ENCODE results near the gene SMG6.
"Not testable (repeated sequence)": the region's sequence is repeated elsewhere in the genome, so short reads cannot be mapped to it uniquely, and the experiment has no call there.

The SMG6 gene

DNA sequence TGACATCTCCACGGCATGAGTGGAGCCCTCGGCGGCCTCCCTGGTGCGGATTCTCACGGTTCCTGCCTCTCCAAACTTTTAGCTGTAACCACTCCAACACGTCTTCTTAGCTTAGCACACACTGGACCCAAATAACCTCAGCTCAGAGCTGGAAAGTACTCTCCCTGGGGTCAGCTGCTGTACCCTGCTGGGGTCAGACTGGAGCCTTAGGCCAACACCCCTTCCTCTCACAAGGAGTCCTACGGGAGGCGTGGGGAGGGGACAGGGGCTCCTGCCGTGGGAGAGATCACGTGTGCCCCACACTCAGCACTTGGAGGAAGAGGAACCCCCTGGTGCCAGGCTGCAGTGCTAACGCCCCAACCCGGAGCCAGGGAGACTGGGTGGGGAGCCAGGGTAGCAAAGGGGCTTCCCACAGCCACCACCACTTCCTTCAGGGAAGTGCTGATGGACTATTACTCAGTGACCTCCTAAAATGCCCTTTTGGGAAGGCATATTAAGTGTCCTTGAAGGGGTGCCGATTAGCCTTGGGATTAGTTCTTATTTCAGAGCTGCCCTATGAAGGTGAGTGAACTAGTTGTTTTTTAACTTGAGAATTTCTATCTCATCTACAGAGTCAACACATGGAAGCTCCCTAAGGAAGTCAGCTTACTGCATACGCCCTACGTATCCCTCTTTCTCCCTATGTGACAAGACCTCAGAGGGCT lies 124.6 kb downstream of the SMG6 start:
- no peak for DNase-seq (ENCODE audit: low spot score)

DNA sequence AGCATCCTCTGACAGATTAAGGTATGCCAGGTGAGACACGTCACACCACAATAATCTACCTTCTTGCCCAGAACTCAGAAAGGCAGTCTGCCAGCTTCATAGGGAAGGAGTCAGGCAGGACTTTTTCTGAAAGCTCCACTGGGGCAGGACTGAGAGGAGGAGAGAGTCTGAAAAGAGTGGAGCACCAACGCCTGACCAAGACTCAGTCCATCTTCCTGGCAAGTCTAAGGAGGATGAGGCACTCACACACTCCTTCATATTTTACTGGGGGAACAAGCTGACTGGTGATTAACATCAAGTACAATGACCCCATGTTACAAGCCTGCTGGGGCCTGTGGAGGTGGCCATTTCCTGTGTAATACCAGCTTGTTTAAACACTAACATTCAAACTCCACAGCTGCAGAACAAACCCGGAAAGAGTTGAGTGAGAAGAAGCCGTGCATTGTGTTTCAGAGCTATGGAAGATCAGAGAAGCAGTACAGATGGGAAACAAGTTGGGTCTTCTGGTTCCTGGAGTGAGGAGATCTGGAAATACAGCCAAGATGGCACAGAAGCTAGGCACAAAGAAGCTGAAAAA lies 126.3 kb downstream of the SMG6 start:
- DNase-seq (ENCODE audit: low spot score), result peak; percentile 54

DNA sequence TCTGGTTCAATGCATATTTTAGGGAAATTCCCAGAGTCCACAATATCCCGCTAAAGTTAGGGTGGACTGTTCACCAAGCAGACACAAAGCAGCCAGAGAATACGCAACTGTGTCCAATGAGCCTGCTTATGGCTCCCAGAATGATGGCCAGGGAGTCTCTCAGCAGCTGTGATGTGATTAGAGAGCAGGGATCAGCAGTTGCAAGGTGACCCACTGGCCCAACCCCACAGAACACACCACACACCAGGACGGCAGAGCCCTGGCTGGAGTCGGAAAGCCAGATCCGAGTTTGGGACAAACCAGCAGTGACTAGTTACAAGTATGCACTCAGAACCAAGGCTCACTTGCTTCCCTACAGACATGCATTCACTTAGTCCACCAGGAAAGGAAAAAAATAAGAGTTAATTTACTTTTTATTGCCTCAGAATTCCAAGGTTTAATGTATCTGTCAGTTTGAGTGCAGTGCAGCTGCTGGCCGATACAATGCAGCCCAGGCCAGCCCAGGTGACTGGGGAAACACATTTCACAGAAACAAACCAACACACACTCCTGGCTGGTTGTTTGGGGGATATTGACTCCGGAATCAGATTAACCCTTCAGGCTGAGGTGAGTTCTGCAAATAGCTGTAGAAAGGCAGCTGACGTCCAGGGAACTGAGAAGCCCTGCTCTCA lies 127.0 kb downstream of the SMG6 start:
- no peak for DNase-seq (ENCODE audit: low spot score)

DNA sequence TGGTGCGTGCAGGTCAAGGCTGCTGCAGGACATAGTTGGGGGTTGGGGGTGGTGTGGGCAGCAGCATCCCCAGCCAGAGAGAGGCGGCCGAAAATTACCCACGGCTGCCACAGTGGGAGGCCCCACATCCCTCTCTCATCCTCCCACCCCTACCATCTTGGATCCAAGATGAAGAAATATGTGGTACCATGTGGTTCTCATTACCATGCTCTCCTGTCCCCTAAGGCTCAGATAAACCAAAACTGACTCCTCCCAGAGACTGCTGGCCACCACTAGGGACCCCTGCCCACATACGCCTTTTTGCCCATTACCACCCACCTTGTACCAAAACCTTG lies 128.3 kb downstream of the SMG6 start:
- no peak for DNase-seq (ENCODE audit: low spot score)

DNA sequence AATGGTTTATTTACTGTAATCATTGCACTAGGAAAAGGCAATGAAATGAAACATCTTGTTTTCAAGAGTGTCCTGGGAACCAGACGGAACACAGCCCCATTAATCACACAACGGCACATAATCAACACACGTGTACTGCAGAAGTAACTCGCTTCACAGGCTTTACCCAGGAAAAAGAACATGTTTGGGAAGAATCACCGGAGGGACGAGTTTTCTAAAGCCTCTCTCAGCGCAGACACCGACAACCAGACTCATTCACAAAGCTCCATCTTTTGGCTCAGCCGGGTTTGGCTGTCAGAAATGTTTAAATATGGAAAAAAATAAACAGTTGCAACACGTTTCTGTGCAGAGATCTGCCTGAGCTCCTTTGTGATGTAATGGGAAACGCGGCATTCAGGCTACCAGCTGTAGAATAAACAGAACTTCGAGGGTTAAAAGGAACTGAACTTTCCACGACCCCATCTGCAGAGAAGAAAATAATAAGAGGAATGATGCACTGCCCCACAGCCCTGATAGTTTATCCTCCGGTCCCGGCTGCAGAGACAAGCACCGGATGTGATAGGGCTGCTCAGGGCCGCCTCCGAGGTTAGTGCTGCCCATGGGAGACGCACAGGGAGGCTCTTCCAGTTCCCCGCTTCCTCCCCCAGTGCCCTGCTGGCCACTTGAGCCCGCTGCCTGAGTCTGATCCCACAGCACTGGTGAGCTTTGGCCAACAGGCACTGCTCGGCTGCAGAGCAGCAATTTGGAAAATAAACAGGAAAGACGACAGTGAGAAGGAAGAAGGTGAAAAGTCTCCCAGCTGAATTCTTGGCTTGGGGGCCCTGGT lies 128.9 kb downstream of the SMG6 start:
- no peak for DNase-seq (ENCODE audit: low spot score)

DNA sequence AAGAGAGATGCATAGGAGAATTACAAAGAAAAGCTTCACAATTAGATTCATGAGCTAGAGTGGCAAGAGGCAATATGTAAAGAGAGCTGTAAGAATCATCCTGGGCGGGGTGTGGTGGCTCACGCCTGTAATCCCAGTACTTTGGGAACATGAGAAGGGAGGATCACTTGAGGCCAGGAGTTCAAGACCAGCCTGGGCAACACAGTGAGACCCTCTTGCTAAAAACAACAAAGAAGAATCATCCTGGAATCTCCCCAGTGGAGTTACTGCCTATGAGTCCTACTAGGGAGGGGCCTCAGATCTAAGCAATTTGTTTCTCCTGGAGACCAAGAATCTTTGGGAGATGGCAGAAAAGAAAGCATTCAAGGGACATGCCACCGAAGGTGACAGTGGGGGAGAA lies 129.6 kb downstream of the SMG6 start:
- DNase-seq (ENCODE audit: low spot score), result no peak

DNA sequence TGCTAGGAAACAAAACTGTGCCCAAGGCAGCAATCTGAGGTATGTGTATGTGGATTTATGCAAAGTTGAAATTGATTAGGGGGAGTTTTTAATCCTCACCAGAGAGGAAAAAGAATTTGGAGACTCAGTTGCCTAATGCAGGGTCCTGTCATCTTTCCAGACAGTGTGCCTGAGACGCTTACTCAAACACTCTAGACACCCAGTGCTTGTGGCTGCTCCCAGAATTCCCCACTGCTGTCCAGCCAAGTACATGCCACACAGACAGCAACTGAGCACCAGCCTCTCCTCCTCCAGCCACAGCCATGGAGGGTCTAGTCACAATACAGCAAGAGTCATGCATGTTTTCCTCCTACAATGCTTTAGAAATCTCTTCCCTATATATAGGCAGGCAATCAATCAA lies 130.6 kb downstream of the SMG6 start:
- DNase-seq (ENCODE audit: low spot score), result no peak

DNA sequence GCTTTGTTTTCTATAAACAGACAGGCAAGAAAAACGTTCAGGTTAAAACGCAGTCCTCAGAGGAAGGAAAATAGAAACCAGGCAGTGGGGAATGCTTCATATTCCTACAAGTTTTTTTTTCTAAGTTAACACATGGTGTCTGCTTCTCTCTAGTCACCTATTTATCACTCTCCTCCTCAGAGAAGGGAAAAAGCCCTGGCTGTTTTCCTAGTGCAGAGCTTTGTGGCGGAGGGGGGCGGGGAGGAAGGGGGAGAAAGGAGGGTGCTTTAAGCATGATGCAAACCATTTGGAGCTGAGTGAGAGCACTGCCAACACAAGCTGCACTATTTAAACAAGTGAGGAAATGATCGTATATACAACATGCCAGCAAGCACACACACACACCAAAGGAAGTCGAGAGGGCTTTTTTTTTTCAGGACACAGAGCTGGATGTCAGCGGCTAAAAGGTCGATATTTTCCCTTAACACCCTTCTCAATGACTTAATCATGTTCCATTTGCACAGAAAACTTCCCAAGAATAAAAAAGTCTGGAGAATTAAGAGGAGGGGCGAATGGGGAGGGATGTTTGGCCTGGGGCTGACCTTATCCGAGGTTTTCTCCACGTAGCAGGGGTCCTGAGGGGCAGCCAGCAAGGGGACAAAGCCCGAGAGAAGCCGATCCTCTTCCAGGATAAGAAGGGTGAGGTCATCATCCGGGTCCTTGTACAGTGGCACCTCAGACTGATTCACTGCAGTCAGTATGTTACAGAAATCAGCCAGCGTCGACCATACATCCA lies 131.3 kb downstream of the SMG6 start:
- peak; percentile 24 for DNase-seq (ENCODE audit: low spot score)

DNA sequence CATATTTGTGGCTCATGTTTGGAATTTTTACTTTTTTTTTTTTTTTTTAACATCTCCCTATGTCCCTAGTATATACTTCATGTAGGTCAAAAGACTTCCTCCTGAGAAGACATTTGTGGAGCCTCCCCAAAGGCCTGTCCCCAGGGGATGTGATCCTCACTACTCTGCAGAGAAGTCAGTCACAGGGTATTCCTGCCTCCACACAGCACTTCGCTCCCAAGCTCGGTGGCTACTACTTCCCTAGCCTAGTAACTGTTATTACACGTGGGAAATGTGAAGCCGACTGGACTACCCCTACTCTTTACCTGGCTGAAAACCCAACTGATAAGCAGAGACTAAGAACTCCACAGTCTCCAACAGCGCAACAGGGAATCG lies 131.9 kb downstream of the SMG6 start:
- no peak for DNase-seq (ENCODE audit: low spot score)

DNA sequence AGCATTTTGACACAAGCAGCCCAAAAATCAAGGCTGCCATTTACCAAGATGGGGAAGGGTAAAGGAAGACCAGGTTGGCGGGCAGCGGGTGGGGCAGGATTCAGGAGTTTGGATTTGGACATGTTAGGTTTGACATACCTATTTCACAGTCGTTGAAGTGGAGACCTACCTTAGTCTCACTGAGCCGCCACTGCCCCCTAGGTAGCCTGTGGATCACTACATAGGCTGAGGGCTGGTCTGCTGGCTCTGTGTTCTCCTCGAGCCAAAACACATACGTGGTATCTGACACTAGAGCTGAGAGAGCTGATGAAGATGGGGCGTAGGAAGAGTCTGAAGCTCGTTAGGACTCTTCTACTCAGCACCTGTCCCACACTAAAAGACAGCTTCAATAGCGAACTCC lies 133.6 kb downstream of the SMG6 start:
- no peak for DNase-seq (ENCODE audit: low spot score)

DNA sequence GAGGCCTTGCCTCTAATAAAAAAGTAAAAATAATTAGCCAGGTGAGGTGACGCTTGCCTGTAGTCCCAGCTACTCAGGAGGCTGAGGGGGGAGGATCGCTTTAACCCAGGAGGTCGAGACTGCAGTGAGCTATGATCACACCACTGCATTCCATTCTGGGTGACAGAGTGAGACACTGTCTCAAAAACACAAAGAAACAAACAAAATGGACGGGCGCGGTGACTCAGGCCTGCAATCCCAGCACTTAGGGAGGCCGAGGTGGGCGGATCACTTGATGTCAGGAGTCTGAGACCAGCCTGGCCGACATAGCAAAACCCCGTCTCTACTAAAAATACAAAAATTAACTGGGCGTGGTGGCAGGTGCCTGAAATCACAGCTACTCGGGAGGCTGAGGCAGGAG lies 137.9 kb downstream of the SMG6 start:
- not testable (repeated sequence) for DNase-seq (ENCODE audit: low spot score)

DNA sequence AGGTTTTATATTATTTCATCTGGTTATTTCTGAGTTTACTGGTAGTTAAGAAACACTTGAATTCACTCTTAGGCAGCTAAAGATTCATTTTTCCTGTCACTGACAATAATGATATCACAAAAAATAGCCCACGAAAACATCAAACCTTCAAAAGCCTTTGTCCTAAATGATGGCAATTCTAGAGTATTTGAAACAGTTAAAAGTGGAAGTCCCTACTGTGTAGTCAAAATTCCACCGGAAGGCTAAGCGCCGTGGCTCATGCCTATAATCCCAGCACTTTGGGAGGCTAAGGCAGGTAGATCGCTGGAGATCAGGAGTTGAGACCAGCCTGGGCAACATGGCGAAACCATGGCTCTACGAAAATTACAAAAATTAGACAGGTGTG lies 145.2 kb downstream of the SMG6 start:
- DNase-seq (ENCODE audit: low spot score), result no peak

DNA sequence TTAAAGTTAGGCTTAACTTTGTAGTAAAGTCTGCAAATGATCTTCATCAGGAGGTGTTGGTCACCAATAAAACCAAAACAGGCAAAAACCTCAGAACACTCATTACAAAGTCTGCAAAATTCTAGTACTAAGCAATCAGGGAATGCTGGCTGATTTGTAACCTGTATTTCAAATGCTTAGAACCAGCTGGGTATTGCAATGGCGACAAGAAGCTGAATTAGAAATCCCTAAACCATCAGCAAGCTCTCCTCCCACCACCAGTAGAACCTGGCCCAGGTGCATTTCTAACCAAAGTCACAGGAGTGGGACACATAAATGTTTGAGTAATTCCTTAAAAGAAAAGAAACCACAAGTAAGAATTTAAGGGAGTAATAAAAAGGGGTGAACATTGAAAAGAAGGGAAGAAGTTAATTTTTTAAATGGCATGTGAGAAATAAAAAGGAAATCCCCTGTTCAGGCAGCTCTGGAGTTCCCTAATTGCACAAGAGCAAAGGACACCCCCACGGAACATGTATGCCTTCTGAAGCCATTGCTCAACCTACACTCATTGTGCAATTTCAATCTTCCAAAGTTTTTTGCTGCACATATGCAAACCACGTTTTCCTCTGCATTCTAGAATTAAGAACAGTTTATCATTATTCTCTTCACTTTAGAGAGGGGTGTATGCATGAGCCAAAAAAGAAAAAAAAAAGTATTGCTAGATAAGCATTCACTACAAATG lies 145.8 kb downstream of the SMG6 start:
- DNase-seq (ENCODE audit: low spot score), result no peak

DNA sequence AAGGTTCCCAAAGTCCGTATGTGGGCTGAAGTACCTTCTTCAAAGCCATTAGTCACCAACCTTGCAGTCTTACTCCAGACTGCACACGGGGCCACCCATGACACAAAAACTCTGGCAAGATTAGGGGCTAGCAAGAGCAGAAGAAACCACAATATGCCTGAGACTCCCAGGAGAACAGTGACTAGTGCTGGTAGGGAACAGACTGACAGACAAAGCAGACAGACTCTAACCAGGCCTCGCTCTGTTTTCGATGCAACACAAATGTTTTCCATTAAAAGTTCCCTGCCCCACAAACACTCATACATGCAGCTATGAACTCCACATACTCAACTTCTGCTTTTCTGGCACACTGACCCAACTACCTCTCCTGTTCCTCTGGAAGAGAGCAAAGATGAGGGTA lies 146.5 kb downstream of the SMG6 start:
- DNase-seq (ENCODE audit: low spot score), result no peak

DNA sequence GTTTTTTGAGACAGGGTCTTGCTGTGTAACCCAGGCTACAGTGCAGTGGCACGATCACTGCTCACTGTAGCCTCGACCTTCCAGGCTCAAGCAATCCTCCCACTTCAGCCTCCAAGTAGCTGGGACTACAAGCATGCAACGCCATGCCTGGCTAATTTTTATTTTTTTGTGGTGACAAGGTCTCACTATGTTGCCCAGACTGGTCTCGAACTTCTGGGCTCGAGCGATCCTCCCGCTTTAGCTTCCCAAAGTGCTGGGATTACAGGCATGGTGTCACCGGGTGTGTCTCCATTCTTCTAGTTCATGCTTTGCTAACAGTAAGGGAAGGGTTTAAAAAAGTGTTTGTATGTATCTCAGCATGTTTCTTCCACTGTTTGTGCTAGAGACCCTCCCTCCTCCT lies 146.9 kb downstream of the SMG6 start:
- DNase-seq (ENCODE audit: low spot score), result no peak

DNA sequence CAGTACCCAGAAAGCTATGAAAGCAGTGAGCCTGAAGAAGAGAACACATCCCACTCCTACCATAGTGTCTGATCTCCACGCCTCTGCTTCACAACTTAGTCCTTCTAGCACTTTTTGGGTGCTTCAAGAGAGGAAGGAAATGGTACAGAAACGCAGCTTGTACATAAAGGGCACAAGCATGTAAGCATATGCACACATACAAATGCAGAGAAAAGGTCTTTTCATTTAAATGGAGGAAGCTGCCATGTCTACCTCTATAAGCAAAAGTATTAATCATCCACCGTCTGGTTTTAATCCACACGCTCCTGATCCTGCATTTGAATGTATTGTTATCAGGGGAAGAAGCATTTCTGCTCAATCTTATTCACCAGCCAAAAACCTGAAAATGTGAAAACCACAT lies 148.0 kb downstream of the SMG6 start:
- DNase-seq (ENCODE audit: low spot score), result no peak

DNA sequence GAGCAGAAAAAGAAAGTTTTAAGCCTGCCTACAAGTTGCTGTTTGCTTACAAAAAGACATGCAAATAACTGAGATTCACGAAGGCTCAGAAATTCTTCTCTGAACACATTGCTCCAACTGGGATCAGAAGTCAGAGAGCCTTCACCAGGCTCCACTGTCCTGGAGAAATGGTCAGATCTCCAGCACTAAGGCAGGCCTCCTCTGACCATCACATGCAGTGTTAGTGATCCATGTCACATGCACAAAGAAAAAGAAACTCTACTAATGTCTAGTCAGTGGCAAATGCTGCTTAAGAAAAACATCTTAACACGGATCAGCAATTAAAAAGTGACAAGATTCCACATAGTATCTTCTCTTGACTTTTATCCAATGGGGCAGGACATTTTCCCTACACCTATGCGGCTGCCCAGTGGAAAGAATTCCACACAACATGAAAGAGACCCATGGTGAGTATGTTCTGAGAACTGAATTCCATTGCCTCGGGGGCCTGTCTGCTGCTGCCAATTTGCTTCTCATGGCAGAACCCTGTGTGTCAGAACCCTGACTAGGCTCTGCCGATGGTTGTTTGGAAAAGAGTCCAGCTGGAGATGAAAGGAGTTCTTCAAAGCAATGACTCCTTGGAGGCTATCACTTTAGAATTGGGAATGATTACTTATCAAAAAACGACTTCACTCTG lies 152.1 kb downstream of the SMG6 start:
- no peak for DNase-seq (ENCODE audit: low spot score)

DNA sequence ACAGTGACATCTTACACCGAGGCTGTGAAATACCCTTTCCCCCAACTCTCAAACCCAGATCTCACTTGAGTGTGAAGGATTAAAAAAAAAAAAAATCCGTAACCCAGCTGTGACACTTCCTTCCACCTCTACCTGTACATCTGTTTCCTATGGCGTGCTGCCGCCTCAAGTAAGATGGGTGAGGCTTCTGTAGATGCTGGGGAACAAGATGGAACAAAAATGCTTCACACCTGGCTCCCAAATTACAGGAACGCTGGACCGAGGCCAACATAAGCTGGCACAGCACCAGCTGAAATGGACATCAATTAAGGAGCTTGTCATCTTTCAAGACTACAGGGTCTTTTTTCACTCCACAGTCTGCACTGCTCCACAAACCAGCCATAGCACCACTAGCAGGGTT lies 152.8 kb downstream of the SMG6 start:
- DNase-seq (ENCODE audit: low spot score), result no peak

DNA sequence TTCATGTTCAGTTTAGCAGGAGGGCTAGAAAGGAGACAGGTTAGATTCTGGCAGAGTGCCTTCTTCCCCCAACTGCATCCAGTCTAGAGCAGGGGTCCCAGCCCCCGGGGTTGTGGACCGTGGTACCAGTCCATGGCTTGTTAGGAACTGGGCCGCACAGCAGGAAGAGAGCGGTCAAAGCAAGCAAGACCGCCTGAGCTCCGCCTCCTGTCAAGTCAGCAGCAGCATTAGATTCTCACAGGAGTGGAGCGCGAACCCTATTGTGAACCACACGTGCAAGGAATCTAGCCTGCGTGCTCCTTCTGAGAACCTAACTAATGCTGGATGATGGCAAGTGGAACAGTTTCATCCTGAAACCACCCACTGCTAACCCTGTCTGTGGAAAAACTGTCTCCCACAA lies 153.7 kb downstream of the SMG6 start:
- no peak for DNase-seq (ENCODE audit: low spot score)

DNA sequence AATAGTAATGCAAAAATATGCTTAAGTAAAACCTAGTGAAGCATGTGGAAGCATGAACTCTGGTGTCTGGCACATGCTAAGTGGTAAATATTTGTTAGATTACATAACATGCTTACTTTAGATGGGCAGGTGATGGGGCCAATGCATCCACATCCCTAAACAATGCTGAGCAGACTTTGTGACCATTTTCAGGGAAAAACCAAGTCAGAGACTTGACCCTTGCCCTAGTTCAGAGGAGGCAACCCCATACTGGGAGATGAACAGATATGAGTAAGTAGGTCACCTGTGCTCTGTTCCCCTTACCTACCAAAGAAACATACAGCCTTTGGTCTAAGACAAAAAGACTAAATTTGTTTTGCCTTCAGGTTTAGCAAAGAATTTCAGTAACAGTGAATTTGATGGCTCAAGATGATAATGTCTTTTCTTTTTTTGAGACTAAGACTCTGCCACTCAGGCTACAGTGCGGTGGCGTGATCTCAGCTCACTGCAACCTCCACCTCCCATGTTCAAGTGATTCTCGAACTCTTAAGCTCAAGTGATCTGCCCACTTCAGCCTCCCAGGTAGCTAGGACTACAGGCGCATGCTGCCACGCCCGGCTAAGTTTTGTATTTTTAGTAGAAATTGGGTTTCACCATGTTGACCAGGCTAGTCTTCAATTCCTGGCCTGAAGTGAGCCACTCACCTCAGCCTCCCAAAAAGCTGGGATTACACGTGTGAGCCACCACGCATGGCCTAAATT lies 157.3 kb downstream of the SMG6 start:
- no peak for DNase-seq (ENCODE audit: low spot score)

Measured in kidney tubule cell (primary cell).